HPDE6-E6E7 (cell line): ENCODE data around the gene TST.
"Not testable (repeated sequence)": the region's sequence is repeated elsewhere in the genome, so short reads cannot be mapped to it uniquely, and the experiment has no call there.

Source experiments
- DNase-seq: peaks from one replicate; pipeline ENCODE4 v3.0.0; 2011; ENCODE audit warnings: missing footprints; ENCODE audit errors: extremely low spot score

The TST gene

GRCh38 chr22:37014835-37015586 is 4.2 kb downstream of the TST start:
- DNase-seq, result no peak

GRCh38 chr22:37014415-37014806 is 4.8 kb downstream of the TST start:
- no peak for DNase-seq

- DNase-seq, result no peak
These were observed 6.3 kb downstream of the TST start for GRCh38 chr22:37012956-37013355.

DNA sequence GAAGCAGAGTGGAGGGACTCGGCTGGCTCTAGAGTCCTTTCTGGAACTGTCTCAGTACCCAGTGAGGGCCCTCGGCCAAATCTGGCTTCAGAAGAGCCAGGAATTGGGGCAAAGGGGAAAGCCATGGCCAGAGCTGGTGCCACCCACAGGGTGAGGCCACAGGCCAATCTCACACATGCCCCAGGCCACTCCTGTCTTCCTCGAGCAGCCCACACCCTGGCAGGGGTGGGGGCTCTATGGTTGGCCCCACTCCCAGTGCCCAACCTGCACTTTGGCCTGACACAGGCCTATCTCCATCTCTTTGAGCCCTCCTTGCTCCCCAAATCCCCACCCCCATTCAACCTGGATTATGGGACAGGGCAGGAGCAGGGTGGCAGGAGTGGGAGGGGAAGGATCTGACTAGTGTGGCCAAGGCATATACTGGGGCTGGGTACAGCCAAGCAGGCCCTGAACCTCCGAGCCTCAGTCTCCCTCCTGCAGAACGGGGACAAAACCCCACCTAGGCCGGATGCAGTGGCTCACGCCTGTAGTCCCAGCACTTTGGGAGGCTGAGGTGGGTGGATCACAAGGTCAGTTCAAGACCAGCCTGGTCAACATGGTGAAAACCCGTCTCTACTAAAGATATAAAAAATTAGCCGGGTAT is 6.9 kb downstream of the TST start:
- DNase-seq, result no peak

- DNase-seq, result no peak
These were observed 7.8 kb downstream of the TST start for GRCh38 chr22:37011472-37011871.

- no peak for DNase-seq
These were observed 8.3 kb downstream of the TST start for GRCh38 chr22:37010976-37011375.

- no peak for DNase-seq
These were observed 9.1 kb downstream of the TST start for GRCh38 chr22:37010174-37010573.

GRCh38 chr22:37009490-37009889 is 9.8 kb downstream of the TST start:
- no peak for DNase-seq

- DNase-seq, result no peak
These were observed 10.9 kb downstream of the TST start for GRCh38 chr22:37008365-37008764.

DNA sequence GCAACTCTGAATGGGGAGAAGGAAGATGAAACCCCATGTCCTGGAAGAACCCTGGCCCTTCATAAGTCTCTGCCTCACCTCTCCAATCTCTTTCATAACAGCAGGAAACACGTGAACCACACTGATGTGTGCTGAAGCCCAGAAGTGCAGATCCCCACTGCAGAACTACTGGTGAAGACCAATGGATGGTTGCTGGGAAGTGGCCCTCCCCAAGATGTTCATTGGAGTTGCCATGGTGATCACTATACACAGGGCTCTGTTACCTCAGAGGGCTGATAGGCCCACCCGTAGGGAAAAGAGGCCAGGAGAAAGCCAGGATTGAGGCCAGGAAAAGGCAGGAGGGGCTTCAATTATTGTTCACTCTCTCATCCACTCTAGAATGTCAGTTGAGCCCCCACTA is 11.6 kb downstream of the TST start:
- DNase-seq, result no peak

DNA sequence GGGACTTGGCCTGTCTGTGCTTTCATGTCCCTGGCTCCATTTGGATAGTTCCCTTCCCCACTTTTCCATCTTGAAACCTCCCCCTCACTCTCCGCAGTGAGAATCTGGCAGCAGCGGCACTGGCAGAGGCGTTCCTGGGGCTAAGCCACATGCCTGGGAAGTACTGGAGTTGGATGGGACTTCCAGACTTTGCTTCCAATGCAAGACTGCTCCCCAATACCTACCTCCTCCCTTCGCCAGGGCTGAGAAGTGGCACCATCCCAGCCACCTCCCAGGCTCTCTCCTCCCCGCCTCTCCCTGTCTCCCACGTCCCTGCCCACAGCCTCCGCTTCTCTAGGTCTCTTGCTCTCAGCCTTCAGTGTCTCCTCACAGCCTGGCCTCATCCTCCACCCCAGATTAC is 16.6 kb downstream of the TST start:
- DNase-seq, result no peak

GRCh38 chr22:37001826-37002225 is 17.4 kb downstream of the TST start:
- no peak for DNase-seq

DNA sequence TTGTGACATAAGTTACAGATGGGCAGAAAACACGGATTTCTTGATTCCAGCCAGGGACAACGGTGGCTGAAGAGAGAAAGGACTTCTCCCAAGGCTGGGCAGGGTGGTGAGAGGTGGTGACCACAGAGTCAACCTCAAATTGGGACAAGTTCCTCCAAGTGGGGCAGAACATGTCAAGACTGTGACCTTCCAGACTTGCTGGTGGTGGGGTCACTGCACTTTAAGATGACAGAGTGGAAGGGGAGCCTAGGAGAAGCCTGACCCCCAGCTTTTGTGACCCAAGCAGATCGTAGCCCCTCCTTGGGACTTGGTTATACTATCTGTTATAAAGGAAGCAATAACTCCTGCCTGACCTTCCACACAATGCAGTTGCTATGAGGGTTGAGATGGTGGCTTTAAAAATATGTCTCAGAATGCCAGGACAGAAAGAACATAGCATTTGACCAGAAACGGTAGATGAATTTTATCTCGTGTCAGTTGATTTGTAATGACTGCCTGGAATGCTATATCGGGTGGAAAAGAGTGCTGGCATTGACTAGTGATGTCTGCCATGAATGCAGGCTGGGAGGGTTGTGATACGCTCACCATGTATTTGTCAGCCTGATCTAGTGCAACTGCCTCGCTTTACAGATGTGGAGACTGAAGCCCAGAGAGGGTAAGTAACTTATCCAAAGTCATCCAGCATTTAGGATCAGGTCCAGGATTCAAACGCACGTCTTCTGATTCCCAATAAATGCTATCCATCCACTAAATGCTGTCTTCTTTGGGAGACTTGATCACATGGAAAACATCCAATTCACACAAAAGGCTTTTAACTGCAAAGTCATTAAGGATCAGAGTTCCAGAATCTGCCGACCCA is 18.3 kb downstream of the TST start:
- no peak for DNase-seq

DNA sequence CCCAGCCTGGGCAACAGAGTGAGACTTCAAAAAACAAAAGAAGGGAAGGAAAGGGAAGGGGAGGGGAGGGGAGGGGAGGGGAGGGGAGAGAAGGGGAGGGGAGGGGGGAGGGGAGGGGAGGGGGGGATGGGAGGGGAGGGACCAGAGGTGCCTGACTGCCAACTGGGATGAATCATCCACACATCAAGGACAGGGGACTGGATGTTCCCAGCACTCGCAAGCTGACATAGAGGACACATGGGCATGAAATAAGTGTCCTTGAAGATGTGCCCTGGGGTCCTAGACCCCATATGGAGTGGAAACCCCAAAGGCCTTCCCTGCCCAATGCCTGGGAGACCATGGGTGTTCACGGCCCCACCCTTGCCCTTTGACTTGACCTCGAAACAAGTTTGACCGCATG is 19.8 kb downstream of the TST start:
- DNase-seq, result peak; percentile 16

DNA sequence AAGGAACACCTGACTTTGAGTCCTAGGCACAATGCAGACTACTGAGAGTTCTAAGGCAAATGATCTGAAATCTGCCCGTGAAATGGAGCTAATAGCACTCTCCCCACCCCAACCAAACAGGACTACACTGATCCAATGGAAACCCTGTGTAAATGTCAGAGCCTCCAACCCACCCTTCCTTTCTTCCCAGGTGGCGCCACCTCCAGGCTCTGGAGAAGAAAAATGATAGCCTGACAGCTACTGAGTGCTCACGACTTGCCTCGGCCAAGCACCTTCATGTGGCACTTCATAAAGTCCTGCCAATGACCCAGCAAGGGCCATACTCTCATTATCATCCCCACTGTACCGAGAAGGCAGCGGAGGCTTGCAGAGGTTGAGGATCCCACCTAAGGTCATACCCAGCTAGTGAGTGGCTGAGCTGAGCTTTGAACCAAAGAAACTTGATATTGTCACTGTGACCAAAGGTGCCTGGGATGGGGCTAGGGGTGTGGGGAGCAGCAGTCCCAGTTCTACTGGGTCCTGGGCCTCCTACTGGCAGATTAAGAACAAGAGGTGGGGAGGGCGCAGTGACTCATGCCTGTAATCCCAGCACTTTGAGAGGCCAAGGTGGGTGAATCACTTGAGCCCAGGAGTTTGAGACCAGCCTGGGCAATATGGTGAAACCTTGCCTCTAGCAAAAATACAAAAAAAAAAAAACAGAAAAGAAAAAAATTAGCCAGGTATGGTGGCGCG is 20.5 kb downstream of the TST start:
- DNase-seq, result peak; percentile 32

DNA sequence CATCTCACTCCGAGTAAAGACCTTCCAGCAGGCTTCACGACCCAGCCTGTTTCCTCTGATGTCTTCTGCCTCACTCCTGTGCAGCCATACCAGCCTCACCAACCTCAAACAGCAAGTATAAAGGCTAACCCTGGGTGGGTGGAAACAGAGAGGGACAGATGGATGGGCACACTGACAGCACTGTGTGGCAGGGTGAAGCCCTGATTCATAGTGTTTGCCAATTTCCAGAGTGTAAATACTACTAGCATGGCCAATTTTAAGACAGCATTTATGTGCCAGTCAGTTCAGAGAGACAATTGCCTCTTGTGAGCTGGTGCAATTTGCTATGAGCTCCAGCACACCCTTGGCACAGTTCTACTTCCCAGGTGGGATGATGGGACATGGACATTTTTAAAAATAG is 21.5 kb downstream of the TST start:
- no peak for DNase-seq

DNA sequence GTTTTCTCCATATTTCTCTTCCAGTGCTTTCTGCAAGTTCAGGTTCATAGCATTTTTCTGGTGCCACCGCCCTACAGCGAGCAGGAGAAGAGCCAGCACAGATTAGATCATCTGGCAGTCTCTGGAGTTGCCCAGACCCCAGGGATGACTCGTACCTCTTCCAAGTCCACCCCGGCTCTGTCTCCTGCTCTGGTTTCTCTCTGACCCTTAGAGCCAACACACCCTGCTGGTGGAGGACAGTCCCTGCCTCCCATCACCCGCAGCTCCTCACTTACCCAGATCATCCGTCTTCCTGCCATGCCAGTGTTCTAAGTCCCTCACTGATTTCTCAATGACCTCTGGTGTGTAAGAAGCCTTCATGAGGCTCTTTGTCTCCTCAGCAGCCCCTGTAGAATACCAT is 28.0 kb downstream of the TST start:
- no peak for DNase-seq

DNA sequence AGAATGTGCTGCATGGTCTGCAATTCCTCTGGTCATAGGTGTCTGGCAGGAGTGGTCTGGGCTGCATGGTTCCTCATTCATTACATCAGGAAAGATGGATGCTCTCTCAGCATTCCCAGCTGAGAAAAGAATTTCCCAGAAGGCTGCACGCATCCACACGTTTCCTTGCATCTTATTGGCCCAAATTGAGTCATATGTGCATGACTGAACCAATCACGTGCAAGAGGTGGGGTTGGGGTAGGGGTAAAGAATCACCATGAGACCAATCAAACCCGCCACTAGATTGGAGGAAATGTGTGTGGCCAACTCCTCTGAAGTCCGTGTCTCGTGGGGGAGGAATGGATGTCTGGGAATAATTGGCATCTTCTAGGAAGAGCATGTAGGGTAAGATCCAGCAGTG is 28.8 kb downstream of the TST start:
- DNase-seq, result no peak

GRCh38 chr22:36989012-36989411 is 30.2 kb downstream of the TST start:
- DNase-seq, result not testable (repeated sequence)

GRCh38 chr22:36988075-36988832 is 31.0 kb downstream of the TST start:
- DNase-seq, result no peak

- DNase-seq, result no peak
These were observed 32.9 kb downstream of the TST start for GRCh38 chr22:36986242-36986821.
